Measurements from ENCODE around the gene RAB9B. TPM values are rescaled to one million over a fixed set of nuclear protein-coding genes. Genes with fewer than 3 reads are reported as not detected.
"Not testable (repeated sequence)": the region's sequence is repeated elsewhere in the genome, so short reads cannot be mapped to it uniquely, and the experiment has no call there.

The RAB9B gene
- total RNA-seq, 1 donor from 2014 or later, result 1.9 TPM

- Mint-ChIP-seq H3K36me3 (no peaks in the 10 kb centered on the region), H3K9me3 (peaks cover 4% of the 10 kb centered on the region), H3K27me3 (ENCODE audit: low read depth) (no peaks in the 10 kb centered on the region), H3K4me3 (no peak overlapping the region), H3K27ac (no peak overlapping the region), H3K4me1 (no peaks in the 10 kb centered on the region)
- no peak for DNase-seq (ENCODE audit: low spot score in 2 of 2, unreplicated experiment in 2 of 2)
- TF ChIP-seq CTCF (IDR thresholded peaks at IDR 0.05; ENCODE audit: unreplicated experiment), result no peak
Observed at GRCh38 chrX:103823591-103823990, 8.5 kb downstream of the RAB9B start.

- DNase-seq (ENCODE audit: low spot score in 2 of 2, unreplicated experiment in 2 of 2); H3K9me3 Mint-ChIP-seq; H3K27me3 Mint-ChIP-seq (ENCODE audit: low read depth); H3K4me1 Mint-ChIP-seq; H3K36me3 Mint-ChIP-seq; H3K4me3 Mint-ChIP-seq; H3K27ac Mint-ChIP-seq: not testable (repeated sequence)
Observed at GRCh38 chrX:103820802-103821201, 11.3 kb downstream of the RAB9B start.

GRCh38 chrX:103818842-103819619 is 13.0 kb downstream of the RAB9B start:
- H3K27ac Mint-ChIP-seq, result no peak overlapping the region
- no peak for DNase-seq (ENCODE audit: low spot score in 2 of 2, unreplicated experiment in 2 of 2)
- H3K4me3 Mint-ChIP-seq, result no peak overlapping the region
- H3K36me3 Mint-ChIP-seq, result no peaks in the 10 kb centered on the region
- peaks cover 25% of the 10 kb centered on the region for H3K27me3 Mint-ChIP-seq (ENCODE audit: low read depth)
- H3K9me3 Mint-ChIP-seq, result peaks cover 4% of the 10 kb centered on the region
- no peaks in the 10 kb centered on the region for H3K4me1 Mint-ChIP-seq
- no peak for TF ChIP-seq CTCF (IDR thresholded peaks at IDR 0.05; ENCODE audit: unreplicated experiment)

GRCh38 chrX:103817502-103817901 is 14.6 kb downstream of the RAB9B start:
- Mint-ChIP-seq H3K4me3 (no peak overlapping the region), H3K27me3 (ENCODE audit: low read depth) (peaks cover 27% of the 10 kb centered on the region), H3K4me1 (no peaks in the 10 kb centered on the region), H3K36me3 (no peaks in the 10 kb centered on the region), H3K9me3 (peaks cover 4% of the 10 kb centered on the region), H3K27ac (no peak overlapping the region)
- DNase-seq (ENCODE audit: low spot score in 2 of 2, unreplicated experiment in 2 of 2), result no peak
- peak; percentile 93 for TF ChIP-seq CTCF (IDR thresholded peaks at IDR 0.05; ENCODE audit: unreplicated experiment)

- peaks cover 27% of the 10 kb centered on the region for H3K27me3 Mint-ChIP-seq (ENCODE audit: low read depth)
- not testable (repeated sequence) for DNase-seq (ENCODE audit: low spot score in 2 of 2, unreplicated experiment in 2 of 2); H3K4me1 Mint-ChIP-seq; H3K4me3 Mint-ChIP-seq; H3K36me3 Mint-ChIP-seq; H3K9me3 Mint-ChIP-seq; H3K27ac Mint-ChIP-seq
Observed at GRCh38 chrX:103817101-103817500, 15.0 kb downstream of the RAB9B start.

GRCh38 chrX:103811858-103812257 is 20.2 kb downstream of the RAB9B start:
- no peak for DNase-seq (ENCODE audit: low spot score in 2 of 2, unreplicated experiment in 2 of 2)
- Mint-ChIP-seq H3K27ac (no peak overlapping the region), H3K9me3 (no peaks in the 10 kb centered on the region), H3K27me3 (ENCODE audit: low read depth) (peaks cover 27% of the 10 kb centered on the region), H3K4me3 (no peak overlapping the region), H3K4me1 (peaks cover 5% of the 10 kb centered on the region), H3K36me3 (no peaks in the 10 kb centered on the region)
- TF ChIP-seq CTCF (IDR thresholded peaks at IDR 0.05; ENCODE audit: unreplicated experiment), result no peak
